HEK293 (cell line): ENCODE data around the gene DDC.

Source experiments
- CTCF ChIA-PET: fragments of 350-600 bp; formaldehyde crosslinking; extraction: SDS; loops from one replicate; lab custom pipeline; 2021; ENCODE audit warnings: antibody characterized with exemption; lab: Yijun Ruan, JAX
- POLR2A ChIA-PET: fragments of 300-600 bp; formaldehyde crosslinking; extraction: SDS; loops from one replicate; lab custom pipeline; 2020; ENCODE audit warnings: antibody characterized with exemption, inconsistent platforms; lab: Yijun Ruan, JAX
- H3K27ac ChIP-seq: fragments of 200-500 bp; sonication (Bioruptor generic); 2 replicates; pipeline ENCODE4 v1.5.1; 2014; ENCODE audit warnings: low read depth, low read length, control low read depth, inconsistent platforms; ENCODE audit errors: extremely low read depth
- H3K36me3 ChIP-seq, 2 experiments: fragments of 200-500 bp in 1 of 2; sonication (Bioruptor generic) in 1 of 2; 1 replicate in 1 of 2; 2 replicates in 1 of 2; pipeline ENCODE4 v1.5.1; 2014 to 2017; ENCODE audit warnings: inconsistent platforms in 2 of 2, low read length in 2 of 2; ENCODE audit not compliant: control insufficient read depth in 2 of 2, insufficient read depth in 1 of 2
- H3K4me1 ChIP-seq: fragments of 200-500 bp; sonication (Bioruptor generic); 2 replicates; pipeline ENCODE4 v1.5.1; 2014; ENCODE audit warnings: mild to moderate bottlenecking, low read length, inconsistent platforms; ENCODE audit not compliant: control insufficient read depth, insufficient read depth
- H3K4me3 ChIP-seq: 2 replicates; pipeline ENCODE4 v1.5.1; 2011; ENCODE audit warnings: low read depth, mild to moderate bottlenecking, control low read depth, low read length, moderate library complexity
- H3K9me3 ChIP-seq: fragments of 200-500 bp; sonication (Bioruptor generic); 2 replicates; pipeline ENCODE4 v1.5.1; 2014; ENCODE audit warnings: low read depth, low read length, inconsistent platforms; ENCODE audit not compliant: control insufficient read depth, insufficient read depth
- ELK4 ChIP-seq: IDR thresholded peaks from 2 replicates; pipeline ENCODE4 v1.6.1; 2011; ENCODE audit warnings: mild to moderate bottlenecking, low read depth, low read length, borderline replicate concordance
- IKZF3 ChIP-seq: fragments of 450-650 bp; IDR thresholded peaks from 2 replicates; pipeline ENCODE4 v1.5.0; 2018; ENCODE audit warnings: missing biosample characterization, mild to moderate bottlenecking, missing genetic modification characterization, moderate library complexity
- KLF10 ChIP-seq: fragments of 450-650 bp; IDR thresholded peaks from 2 replicates; pipeline ENCODE4 v1.5.1; 2018; ENCODE audit warnings: missing biosample characterization, mild to moderate bottlenecking, missing genetic modification characterization
- KLF7 ChIP-seq: fragments of 450-650 bp; formaldehyde crosslinking; IDR thresholded peaks from 2 replicates; pipeline ENCODE4 v1.5.1; 2016; ENCODE audit warnings: missing biosample characterization, missing genetic modification characterization, borderline replicate concordance
- PBX3 ChIP-seq: sonication (generic); formaldehyde crosslinking; IDR thresholded peaks from 2 replicates; pipeline ENCODE4 v1.8.1; 2022; ENCODE audit warnings: mild to moderate bottlenecking, moderate library complexity, missing genetic modification reagents
- REST ChIP-seq: fragments of 450-650 bp; formaldehyde crosslinking; IDR thresholded peaks from 2 replicates; pipeline ENCODE4 v1.5.1; 2016; ENCODE audit warnings: missing biosample characterization, missing genetic modification characterization
- SETDB1 ChIP-seq: IDR thresholded peaks from one replicate; pipeline ENCODE4 v1.6.1; 2017; ENCODE audit warnings: mild to moderate bottlenecking, low read length, moderate library complexity, mixed read lengths; ENCODE audit not compliant: insufficient read length
- ZFP3 ChIP-seq: fragments of 450-650 bp; formaldehyde crosslinking; IDR thresholded peaks from 2 replicates; pipeline ENCODE4 v1.5.1; 2016; ENCODE audit warnings: low read depth, missing biosample characterization, missing genetic modification characterization
- ZFP69B ChIP-seq: fragments of 450-650 bp; formaldehyde crosslinking; IDR thresholded peaks from 2 replicates; pipeline ENCODE4 v1.5.1; 2016; ENCODE audit warnings: missing biosample characterization, missing genetic modification characterization
- ZNF114 ChIP-seq: fragments of 450-650 bp; formaldehyde crosslinking; IDR thresholded peaks from 2 replicates; pipeline ENCODE4 v1.5.0; 2017; ENCODE audit warnings: missing biosample characterization, missing genetic modification characterization
- ZNF202 ChIP-seq: fragments of 450-650 bp; formaldehyde crosslinking; IDR thresholded peaks from 2 replicates; pipeline ENCODE4 v1.5.1; 2016; ENCODE audit warnings: missing biosample characterization, missing genetic modification characterization, borderline replicate concordance
- ZNF223 ChIP-seq: fragments of 450-650 bp; formaldehyde crosslinking; IDR thresholded peaks from 2 replicates; pipeline ENCODE4 v1.5.1; 2016; ENCODE audit warnings: missing biosample characterization, missing genetic modification characterization
- ZNF26 ChIP-seq: fragments of 450-650 bp; formaldehyde crosslinking; IDR thresholded peaks from 2 replicates; pipeline ENCODE4 v1.5.1; 2016; ENCODE audit warnings: missing biosample characterization, missing genetic modification characterization
- ZNF324 ChIP-seq: fragments of 450-650 bp; formaldehyde crosslinking; IDR thresholded peaks from 2 replicates; pipeline ENCODE4 v1.5.1; 2016; ENCODE audit warnings: missing biosample characterization, missing genetic modification characterization
- ZNF416 ChIP-seq: fragments of 450-650 bp; formaldehyde crosslinking; IDR thresholded peaks from 2 replicates; pipeline ENCODE4 v1.5.1; 2016; ENCODE audit warnings: missing biosample characterization, missing genetic modification characterization
- ZNF521 ChIP-seq: fragments of 450-650 bp; formaldehyde crosslinking; IDR thresholded peaks from 2 replicates; pipeline ENCODE4 v1.5.1; 2017; ENCODE audit warnings: missing biosample characterization, mild to moderate bottlenecking, missing genetic modification characterization
- ZNF544 ChIP-seq: fragments of 450-650 bp; formaldehyde crosslinking; IDR thresholded peaks from 2 replicates; pipeline ENCODE4 v1.5.0; 2017; ENCODE audit warnings: missing biosample characterization, missing genetic modification characterization
- ZNF571 ChIP-seq: fragments of 450-650 bp; formaldehyde crosslinking; IDR thresholded peaks from 2 replicates; pipeline ENCODE4 v1.5.0; 2017; ENCODE audit warnings: missing biosample characterization, missing genetic modification characterization
- ZNF768 ChIP-seq: fragments of 450-650 bp; formaldehyde crosslinking; IDR thresholded peaks from 2 replicates; pipeline ENCODE4 v1.5.1; 2018; ENCODE audit warnings: missing biosample characterization, mild to moderate bottlenecking, missing genetic modification characterization
- ZNF830 ChIP-seq: fragments of 450-650 bp; IDR thresholded peaks from 2 replicates; pipeline ENCODE4 v1.5.0; 2018; ENCODE audit warnings: missing biosample characterization, missing genetic modification characterization, low read depth, mild to moderate bottlenecking, moderate library complexity
- ZSCAN30 ChIP-seq: fragments of 450-650 bp; IDR thresholded peaks from 2 replicates; pipeline ENCODE4 v1.5.1; 2018; ENCODE audit warnings: missing biosample characterization, mild to moderate bottlenecking, missing genetic modification characterization, moderate library complexity

Gene DDC

GRCh38 chr7:50596484-50596883 is 31.3 kb upstream of the DDC start:
- H3K36me3 ChIP-seq = peaks cover 0 to 46% of the 10 kb centered on the region in 2 experiments
- POLR2A ChIA-PET = no interaction called here

GRCh38 chr7:50595491-50596102 is 30.4 kb upstream of the DDC start:
- no peak overlapping the region for H3K4me3 ChIP-seq
- H3K4me1 ChIP-seq = no peaks in the 10 kb centered on the region
- peaks cover 0 to 41% of the 10 kb centered on the region in 2 experiments for H3K36me3 ChIP-seq
- H3K27ac ChIP-seq = no peak overlapping the region
- no peaks in the 10 kb centered on the region for H3K9me3 ChIP-seq
- POLR2A ChIA-PET = no interaction called here
- CTCF ChIA-PET = interaction anchor here (0.6 kb wide), 1 partner anchor 532 kb away, joined by 3 read pairs; no protein-coding TSS in a partner anchor
- TF ChIP-seq ZSCAN30 (no peak), ZNF416 (tag by site-specific recombination) (no peak), ZFP69B (tag by site-specific recombination) (no peak), ZNF202 (no peak), ELK4 (no peak), IKZF3 (tag by site-specific recombination) (no peak), PBX3 (CRISPR knock-in tag) (no peak)

More at GRCh38 chr7:50596484-50596883, 31.3 kb upstream of the DDC start:
- no peak overlapping the region for H3K27ac ChIP-seq
- CTCF ChIA-PET = interaction anchor here (1.4 kb wide), 1 partner anchor 8 kb away, joined by 4 read pairs; no protein-coding TSS in a partner anchor
- TF ChIP-seq ZNF830 = no peak
- H3K4me1 ChIP-seq = no peaks in the 10 kb centered on the region
- H3K9me3 ChIP-seq = no peaks in the 10 kb centered on the region
- no peak overlapping the region for H3K4me3 ChIP-seq

- Histone ChIP-seq H3K4me1 (no peaks in the 10 kb centered on the region), H3K36me3 (peaks cover 0 to 41% of the 10 kb centered on the region in 2 experiments), H3K9me3 (no peaks in the 10 kb centered on the region)
- CTCF ChIA-PET = interaction anchor here (0.5 kb wide), 1 partner anchor 61 kb away, joined by 3 read pairs; no protein-coding TSS in a partner anchor
- TF ChIP-seq ZNF202 (no peak), ZNF768 (tag by site-specific recombination) (no peak), ZNF544 (tag by site-specific recombination) (no peak), ZNF324 (tag by site-specific recombination) (no peak), ZNF521 (tag by site-specific recombination) (no peak), KLF10 (no peak), ZNF223 (no peak), SETDB1 (no peak), REST (no peak), ZFP3 (tag by site-specific recombination) (no peak), ZNF114 (tag by site-specific recombination) (no peak), ZNF26 (tag by site-specific recombination) (no peak), ZNF571 (no peak), ELK4 (no peak), KLF7 (tag by site-specific recombination) (no peak)
- TF ChIP-seq, all 188 proteins: peak for 0
- Histone ChIP-seq H3K4me3 (no peak overlapping the region), H3K27ac (no peak overlapping the region)
- POLR2A ChIA-PET = no interaction called here
These were observed 29.7 kb upstream of the DDC start for GRCh38 chr7:50594734-50595485.
